ENCODE results near the gene MNX1. TPM values are rescaled to one million over a fixed set of nuclear protein-coding genes. Genes with fewer than 3 reads are reported as not detected.

MNX1 gene
- not detected in 2 replicates for total RNA-seq (2014; rRNA removed)
- not detected for polyA plus RNA-seq (2012)

- DNase-seq (ENCODE audit: low read depth) = no peak
Observed at GRCh38 chr7:157010588-157011332, at the start of gene MNX1. TSS of gene MNX1 (minus strand) at chr7:157010663. CDS start at chr7:157010350, 313 bp downstream.

- no peak for DNase-seq (ENCODE audit: low read depth)
Observed at GRCh38 chr7:157059534-157059933, 49.1 kb upstream of the MNX1 start.

- no peak for DNase-seq (ENCODE audit: low read depth)
Observed at GRCh38 chr7:157058701-157059100, 48.2 kb upstream of the MNX1 start.

- DNase-seq (ENCODE audit: low read depth) = no peak
Observed at GRCh38 chr7:157058068-157058467, 47.6 kb upstream of the MNX1 start.

GRCh38 chr7:157056957-157057902 lies 46.8 kb upstream of the MNX1 start:
- DNase-seq (ENCODE audit: low read depth) = no peak

- no peak for DNase-seq (ENCODE audit: low read depth)
Observed at GRCh38 chr7:157056246-157056645, 45.8 kb upstream of the MNX1 start.

- no peak for DNase-seq (ENCODE audit: low read depth)
Observed at GRCh38 chr7:157054927-157055326, 44.5 kb upstream of the MNX1 start.

GRCh38 chr7:157053118-157053517 lies 42.7 kb upstream of the MNX1 start:
- no peak for DNase-seq (ENCODE audit: low read depth)

GRCh38 chr7:157047148-157047547 lies 36.7 kb upstream of the MNX1 start:
- no peak for DNase-seq (ENCODE audit: low read depth)

GRCh38 chr7:157046681-157047080 lies 36.2 kb upstream of the MNX1 start:
- peak; percentile 48 for DNase-seq (ENCODE audit: low read depth)

- no peak for DNase-seq (ENCODE audit: low read depth)
Observed at GRCh38 chr7:157044943-157045660, 34.6 kb upstream of the MNX1 start.

- DNase-seq (ENCODE audit: low read depth) = no peak
Observed at GRCh38 chr7:157044147-157044687, 33.8 kb upstream of the MNX1 start.

GRCh38 chr7:157043745-157044144 lies 33.3 kb upstream of the MNX1 start:
- peak; percentile 58 for DNase-seq (ENCODE audit: low read depth)

GRCh38 chr7:157041514-157042277 lies 31.2 kb upstream of the MNX1 start:
- DNase-seq (ENCODE audit: low read depth) = no peak

- DNase-seq (ENCODE audit: low read depth) = no peak
Observed at GRCh38 chr7:157041004-157041403, 30.5 kb upstream of the MNX1 start.

GRCh38 chr7:157037635-157038034 lies 27.2 kb upstream of the MNX1 start:
- DNase-seq (ENCODE audit: low read depth) = no peak

- DNase-seq (ENCODE audit: low read depth) = no peak
Observed at GRCh38 chr7:157037028-157037427, 26.6 kb upstream of the MNX1 start.

GRCh38 chr7:157035979-157036378 lies 25.5 kb upstream of the MNX1 start:
- DNase-seq (ENCODE audit: low read depth) = no peak

- no peak for DNase-seq (ENCODE audit: low read depth)
Observed at GRCh38 chr7:157035302-157035701, 24.8 kb upstream of the MNX1 start.

All from LHCN-M2 (cell line).